NCI-H1092 (cell line): ENCODE data around the gene PFKFB3.
A peak's percentile ranks its signal among the peaks of the same experiment; 100 is the strongest.
"Not testable (repeated sequence)": the region's sequence is repeated elsewhere in the genome, so short reads cannot be mapped to it uniquely, and the experiment has no call there.

Experiments
- DNase-seq: peaks from one replicate; lab custom pipeline; 2025; lab: John Stamatoyannopoulos, UW

Gene PFKFB3

GRCh38 chr10:6202684-6203330 is at the start of gene PFKFB3:
PFKFB3 (plus strand) TSS chr10:6202932; CDS start chr10:6203261, 329 bp downstream.
- DNase-seq: peak; percentile 32

- DNase-seq: no peak
Measured at GRCh38 chr10:6153845-6154244, 48.9 kb upstream of the PFKFB3 start.

GRCh38 chr10:6154566-6154965 is 48.2 kb upstream of the PFKFB3 start:
- no peak for DNase-seq

- no peak for DNase-seq
Measured at GRCh38 chr10:6158276-6158675, 44.5 kb upstream of the PFKFB3 start.

- no peak for DNase-seq
Measured at GRCh38 chr10:6161921-6162320, 40.8 kb upstream of the PFKFB3 start.

- no peak for DNase-seq
Measured at GRCh38 chr10:6162589-6163356, 40.0 kb upstream of the PFKFB3 start.

GRCh38 chr10:6163364-6164270 is 39.1 kb upstream of the PFKFB3 start:
- DNase-seq: peak; percentile 86

- no peak for DNase-seq
Measured at GRCh38 chr10:6164271-6165095, 38.2 kb upstream of the PFKFB3 start.

- no peak for DNase-seq
Measured at GRCh38 chr10:6165221-6165725, 37.5 kb upstream of the PFKFB3 start.

- not testable (repeated sequence) for DNase-seq
Measured at GRCh38 chr10:6165933-6166332, 36.8 kb upstream of the PFKFB3 start.

- no peak for DNase-seq
Measured at GRCh38 chr10:6167456-6167855, 35.3 kb upstream of the PFKFB3 start.

- no peak for DNase-seq
Measured at GRCh38 chr10:6168084-6168483, 34.6 kb upstream of the PFKFB3 start.

GRCh38 chr10:6170638-6171037 is 32.1 kb upstream of the PFKFB3 start:
- DNase-seq: no peak

- no peak for DNase-seq
Measured at GRCh38 chr10:6171881-6172695, 30.6 kb upstream of the PFKFB3 start.

- DNase-seq: no peak
Measured at GRCh38 chr10:6173203-6173602, 29.5 kb upstream of the PFKFB3 start.

GRCh38 chr10:6174201-6174874 is 28.4 kb upstream of the PFKFB3 start:
- DNase-seq: no peak

- DNase-seq: no peak
Measured at GRCh38 chr10:6175329-6176055, 27.2 kb upstream of the PFKFB3 start.

- DNase-seq: no peak
Measured at GRCh38 chr10:6176691-6177231, 26.0 kb upstream of the PFKFB3 start.

- DNase-seq: no peak
Measured at GRCh38 chr10:6177880-6178281, 24.9 kb upstream of the PFKFB3 start.
